OCI-M2 (cell line): ENCODE measurements around the gene ERCC2.

ENCODE experiments used
- DNase-seq: peaks from one replicate; lab custom pipeline; 2025; ENCODE audit not compliant: unreplicated experiment; lab: John Stamatoyannopoulos, UW

The ERCC2 gene

DNA sequence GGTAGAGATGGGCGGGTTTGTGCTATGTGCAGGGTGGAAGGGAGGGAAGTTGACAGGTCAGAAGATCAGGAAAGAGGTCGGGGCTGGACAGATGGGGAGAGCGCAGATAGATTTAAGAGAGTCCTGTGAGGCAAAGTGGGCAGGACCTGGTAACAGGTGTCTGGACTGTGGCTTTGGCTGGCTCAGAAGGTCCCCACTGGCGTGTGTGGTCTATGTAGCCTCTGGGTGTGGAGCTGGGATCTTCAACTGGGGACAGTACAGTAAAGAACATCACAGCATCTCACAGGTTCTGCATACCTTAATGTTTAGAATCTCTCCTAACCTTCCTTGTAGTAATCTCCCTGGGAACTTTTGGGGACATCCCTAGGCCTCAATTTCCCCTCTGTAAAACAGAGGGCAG lies 65.4 kb downstream of the ERCC2 start:
- DNase-seq, result no peak

DNA sequence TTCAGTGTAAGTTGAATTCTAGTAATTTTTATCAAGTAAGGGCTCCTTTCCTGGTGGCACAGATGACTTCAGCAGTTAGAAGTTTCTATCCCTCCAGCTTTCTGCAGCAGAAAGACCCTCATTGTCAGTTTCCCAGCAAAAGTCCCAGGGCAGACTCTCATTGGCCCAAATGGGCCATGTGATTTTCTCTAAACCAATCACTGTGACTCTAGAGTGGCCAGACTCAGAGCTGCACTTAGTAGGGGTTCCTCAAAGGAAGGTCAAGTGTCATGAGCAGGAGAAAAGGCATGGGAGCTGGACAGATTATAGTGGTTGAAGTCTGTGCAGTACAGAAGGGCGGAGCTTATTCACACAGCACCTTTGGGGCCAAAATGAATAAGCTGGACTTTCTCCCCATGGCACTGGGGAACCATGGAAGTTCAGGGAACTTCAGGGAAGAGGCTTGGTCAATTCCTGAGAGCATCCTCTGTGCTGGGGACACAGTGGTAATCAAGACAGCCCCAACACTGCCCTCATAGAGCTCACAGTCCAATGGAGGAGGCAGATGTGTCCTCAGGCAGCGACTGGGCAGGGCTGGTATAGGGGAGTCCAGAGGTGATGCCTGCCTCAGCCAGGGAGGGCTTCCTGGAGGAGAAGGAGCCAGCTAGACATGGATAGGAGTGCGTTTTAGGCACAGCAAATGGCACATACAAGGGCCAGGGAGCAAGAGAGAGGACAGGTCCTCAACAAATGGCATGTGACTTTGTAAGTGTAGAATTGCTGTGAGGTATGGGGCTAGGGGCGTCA lies 66.0 kb downstream of the ERCC2 start:
- no peak for DNase-seq

DNA sequence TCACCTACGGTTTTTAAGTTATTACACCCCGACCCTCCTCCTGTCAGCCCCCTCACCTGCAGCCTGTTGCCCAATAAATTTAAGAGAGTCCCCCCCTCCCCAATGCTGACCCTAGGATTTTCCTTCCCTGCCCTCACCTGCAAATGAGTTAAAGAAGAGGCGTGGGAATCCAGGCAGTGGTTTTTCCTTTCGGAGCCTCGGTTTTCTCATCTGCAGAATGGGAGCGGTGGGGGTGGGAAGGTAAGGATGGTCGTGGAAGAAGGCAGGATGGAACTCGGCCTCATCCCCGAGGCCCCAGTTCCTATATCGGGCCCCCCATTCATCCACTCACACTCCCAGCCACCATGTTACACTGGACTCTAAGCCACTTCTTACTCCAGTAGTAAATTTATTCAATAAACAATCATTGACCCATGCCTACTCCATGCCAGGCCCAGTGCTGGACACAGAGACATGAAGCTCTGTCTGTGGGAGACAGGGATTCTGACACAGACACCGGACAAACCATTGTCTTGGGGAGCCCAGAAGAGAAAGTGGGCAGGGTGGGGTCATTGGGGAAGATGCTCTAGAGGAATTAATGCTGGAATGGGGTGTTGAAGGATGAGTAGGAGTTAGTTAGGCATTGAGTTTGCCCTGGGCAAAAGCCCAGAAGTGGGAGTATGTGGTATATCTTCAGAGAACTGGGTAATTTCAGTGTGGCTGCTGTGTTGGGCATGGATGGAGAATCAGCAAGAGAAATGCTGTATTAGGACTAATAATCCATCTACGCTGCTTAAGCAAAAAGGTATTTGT lies 66.9 kb downstream of the ERCC2 start:
- no peak for DNase-seq

DNA sequence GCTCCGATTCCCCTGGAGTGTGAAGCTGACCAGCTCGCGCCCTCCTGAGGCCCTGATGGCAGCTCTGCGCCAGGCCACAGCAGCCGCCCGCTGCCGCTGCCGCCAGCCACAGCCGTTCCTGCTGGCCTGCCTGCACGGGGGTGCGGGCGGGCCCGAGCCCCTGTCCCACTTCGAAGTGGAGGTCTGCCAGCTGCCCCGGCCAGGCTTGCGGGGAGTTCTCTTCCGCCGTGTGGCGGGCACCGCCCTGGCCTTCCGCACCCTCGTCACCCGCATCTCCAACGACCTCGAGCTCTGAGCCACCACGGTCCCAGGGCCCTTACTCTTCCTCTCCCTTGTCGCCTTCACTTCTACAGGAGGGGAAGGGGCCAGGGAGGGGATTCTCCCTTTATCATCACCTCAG lies 68.0 kb downstream of the ERCC2 start:
- DNase-seq, result no peak
